Activated T-helper 1 cell treated with anti-CD3 and anti-CD28 coated beads, Interleukin-12 subunit alpha, Interleukin-12 subunit beta, Interleukin-2, Interleukin-4 antibody, amounts not matched to agents 30 ng/mL and 10 ng/mL and 1 ng/mL, durations not matched to agents 14 hours and 24 hours and 36 hours (primary cell): ENCODE measurements around the gene GFRA4. TPM values are rescaled to one million over a fixed set of nuclear protein-coding genes. Genes with fewer than 3 reads are reported as not detected.
A peak's percentile ranks its signal among the peaks of the same experiment; 100 is the strongest.

Experiments used
- DNase-seq: peaks from one replicate; pipeline ENCODE4 v3.0.0; 2021; ENCODE audit warnings: low spot score
- H3K27ac Mint-ChIP-seq: one replicate; pipeline ENCODE4 v1.8.0; 2021; ENCODE audit warnings: mild to moderate bottlenecking, mixed read lengths
- H3K27me3 Mint-ChIP-seq: one replicate; pipeline ENCODE4 v1.8.0; 2022; ENCODE audit warnings: mild to moderate bottlenecking, moderate library complexity, mixed read lengths; ENCODE audit not compliant: insufficient read depth
- H3K36me3 Mint-ChIP-seq: one replicate; pipeline ENCODE4 v1.8.0; 2021; ENCODE audit warnings: low read depth, mixed read lengths
- H3K4me1 Mint-ChIP-seq: one replicate; pipeline ENCODE4 v1.8.0; 2021; ENCODE audit warnings: low read depth, mixed read lengths
- H3K4me3 Mint-ChIP-seq: one replicate; pipeline ENCODE4 v1.8.0; 2021; ENCODE audit warnings: mild to moderate bottlenecking, moderate library complexity, mixed read lengths
- H3K9me3 Mint-ChIP-seq: one replicate; pipeline ENCODE4 v1.8.0; 2021; ENCODE audit warnings: mixed read lengths
- intact Hi-C: fragments of 100-400 bp; cut with micrococcal nuclease; formaldehyde crosslinking; loops from one replicate; pipeline ENCODE4 v1.15.1; 2024
- total RNA-seq: library from RNA; stranded (reverse); gene quantifications from 2 replicates; pipeline ENCODE4 v1.2.3, GENCODE V29; 2022

Gene GFRA4
- total RNA-seq, 1 donor from 2014 or later: not detected

DNA sequence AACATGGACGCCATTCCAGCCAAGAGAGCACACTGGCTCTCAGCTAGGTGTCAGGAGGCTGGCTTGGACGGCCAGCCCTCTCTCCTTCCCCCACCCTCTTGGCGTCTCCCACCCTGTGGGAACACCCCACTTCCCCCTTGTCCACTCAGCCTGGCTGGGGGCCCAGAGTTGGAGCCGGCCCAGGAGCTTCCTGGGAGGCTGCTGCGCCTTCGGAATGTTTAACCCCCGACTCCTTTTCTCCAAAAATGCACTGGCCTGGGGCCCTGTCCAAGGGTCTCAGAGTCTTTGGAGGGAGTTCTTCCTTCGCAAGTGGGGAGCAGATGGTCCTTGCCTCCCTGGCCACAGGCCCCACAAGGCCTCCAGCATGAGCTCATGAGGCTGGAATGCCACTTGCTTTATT, 14.5 kb upstream of the GFRA4 start:
- Mint-ChIP-seq H3K27me3 (peaks cover 54% of the 10 kb centered on the region), H3K4me3 (no peak overlapping the region)

DNA sequence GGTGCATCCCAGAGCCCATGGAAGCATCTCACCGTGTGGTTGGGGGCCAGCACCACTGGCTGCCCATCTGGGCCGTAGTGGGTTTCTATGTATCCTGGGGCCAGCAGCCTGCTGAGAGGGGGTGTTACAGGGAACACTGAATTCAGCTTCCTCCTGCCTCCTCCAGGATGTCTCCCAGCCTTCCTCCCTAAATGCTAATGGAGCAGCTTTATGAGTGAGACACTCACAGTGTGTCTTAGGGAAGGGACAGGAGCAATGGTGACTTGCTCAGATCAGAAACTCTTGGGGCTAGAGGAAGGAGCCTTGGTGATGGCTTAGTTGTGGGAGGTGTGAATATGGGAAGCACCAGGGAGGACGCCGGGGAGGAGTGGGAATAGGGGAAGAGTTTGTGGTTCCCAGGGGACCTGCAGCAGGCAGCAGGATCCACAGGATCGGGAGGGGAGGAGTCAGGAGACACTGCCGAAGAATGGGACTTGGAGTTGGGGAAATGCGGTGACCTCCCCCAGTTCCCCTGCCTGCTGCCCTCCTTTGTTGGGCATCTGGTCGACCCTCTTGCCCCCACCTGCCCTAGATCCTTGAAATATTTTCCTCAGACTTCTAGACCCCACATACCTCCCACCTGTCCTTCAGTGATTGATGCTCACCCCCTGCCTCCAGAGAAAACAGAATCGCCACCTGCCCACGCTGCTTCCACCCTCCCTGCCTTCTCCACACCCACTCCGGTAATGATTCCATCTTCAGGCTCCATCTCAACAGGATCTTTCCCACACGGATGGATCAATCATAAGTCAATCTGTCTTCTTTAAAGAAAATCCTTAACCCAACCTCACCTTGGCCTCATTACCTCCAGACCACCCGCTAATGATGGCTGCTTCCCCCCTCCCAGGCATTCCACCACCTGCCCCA, 12.0 kb upstream of the GFRA4 start:
- Mint-ChIP-seq H3K27ac (no peak overlapping the region), H3K36me3 (no peaks in the 10 kb centered on the region), H3K4me1 (peaks cover 5% of the 10 kb centered on the region), H3K9me3 (no peaks in the 10 kb centered on the region), H3K4me3 (no peak overlapping the region), H3K27me3 (peaks cover 51% of the 10 kb centered on the region)
- intact Hi-C loops: loop anchor here (5.0 kb wide), 2 partner anchors 72 to 412 kb away; no protein-coding TSS in a partner anchor
- no peak for DNase-seq

More for the DNA sequence above, 14.5 kb upstream of the GFRA4 start:
- Mint-ChIP-seq H3K36me3 (no peaks in the 10 kb centered on the region), H3K9me3 (no peaks in the 10 kb centered on the region), H3K27ac (no peak overlapping the region), H3K4me1 (peaks cover 5% of the 10 kb centered on the region)
- intact Hi-C loops: loop anchor here (5.0 kb wide), 2 partner anchors 70 to 410 kb away; no protein-coding TSS in a partner anchor
- no peak for DNase-seq

DNA sequence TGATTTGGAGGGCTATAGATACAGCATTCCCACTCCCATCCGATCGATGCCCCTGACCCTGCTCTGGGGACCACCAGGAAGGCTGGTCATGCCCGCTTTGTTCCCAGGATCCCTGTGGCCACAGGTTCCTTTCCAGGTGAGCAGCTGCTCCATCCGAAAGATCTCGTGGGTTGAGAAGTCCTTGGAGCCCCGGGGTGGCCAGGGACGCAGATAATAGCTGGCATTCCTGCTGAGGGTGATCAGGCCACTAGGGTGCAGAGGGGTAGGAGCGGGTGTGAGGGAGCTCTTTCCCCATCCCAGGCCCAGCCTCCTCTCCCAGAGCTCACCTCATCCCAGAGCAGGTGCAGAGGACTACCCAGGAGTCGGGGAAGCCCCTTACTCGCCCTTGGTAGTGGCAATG, 11.2 kb upstream of the GFRA4 start:
- Mint-ChIP-seq H3K4me3 (no peak overlapping the region), H3K36me3 (no peaks in the 10 kb centered on the region), H3K4me1 (peaks cover 5% of the 10 kb centered on the region), H3K27me3 (peaks cover 49% of the 10 kb centered on the region), H3K9me3 (no peaks in the 10 kb centered on the region), H3K27ac (no peak overlapping the region)
- DNase-seq: no peak
- intact Hi-C loops: no loop called here

DNA sequence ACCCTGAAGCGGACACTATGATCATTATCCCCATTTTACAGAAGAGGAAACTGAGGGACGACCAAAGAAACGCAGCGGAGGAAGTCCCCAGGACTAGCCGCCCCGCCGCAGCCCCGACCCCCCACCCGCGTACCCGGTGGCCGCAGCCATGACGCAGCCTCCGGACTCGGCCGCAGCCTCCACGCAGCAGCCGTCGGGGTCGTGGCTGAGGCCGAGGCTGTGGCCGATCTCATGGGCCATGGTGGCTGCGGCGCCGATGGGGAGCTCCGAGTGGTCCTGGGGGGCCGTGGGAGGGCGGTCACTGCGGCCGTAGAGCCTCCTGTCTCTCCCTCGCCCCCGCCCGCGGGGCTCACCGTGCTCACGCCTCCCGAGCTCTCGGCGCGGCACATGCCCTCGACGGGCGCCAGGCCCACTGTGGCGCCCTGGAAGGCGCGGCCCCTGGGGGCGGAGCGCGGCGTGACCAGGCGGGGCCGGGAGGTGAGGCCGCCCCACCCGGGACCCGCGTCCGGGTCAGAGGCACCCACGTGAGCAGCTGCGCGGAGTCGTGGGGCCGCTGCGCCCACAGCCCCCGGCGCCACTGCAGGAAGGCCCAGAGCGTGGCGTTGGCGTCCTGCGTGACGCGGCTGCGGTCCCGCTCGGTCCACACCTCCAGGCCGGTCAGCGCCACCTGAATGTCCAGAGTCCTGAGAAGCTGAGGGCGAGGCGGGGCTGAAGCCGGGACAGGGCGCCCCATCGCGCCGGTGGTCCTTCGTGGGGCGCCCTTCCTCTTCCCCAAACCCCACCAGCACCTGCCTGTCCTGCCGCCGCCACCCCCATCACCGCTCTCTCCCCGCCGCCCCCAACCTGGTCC, 10.2 kb upstream of the GFRA4 start:
- Mint-ChIP-seq H3K27ac (no peak overlapping the region), H3K36me3 (no peaks in the 10 kb centered on the region), H3K4me1 (peaks cover 5% of the 10 kb centered on the region), H3K27me3 (peaks cover 51% of the 10 kb centered on the region), H3K9me3 (no peaks in the 10 kb centered on the region), H3K4me3 (no peak overlapping the region)
- intact Hi-C loops: no loop called here
- DNase-seq: no peak

DNA sequence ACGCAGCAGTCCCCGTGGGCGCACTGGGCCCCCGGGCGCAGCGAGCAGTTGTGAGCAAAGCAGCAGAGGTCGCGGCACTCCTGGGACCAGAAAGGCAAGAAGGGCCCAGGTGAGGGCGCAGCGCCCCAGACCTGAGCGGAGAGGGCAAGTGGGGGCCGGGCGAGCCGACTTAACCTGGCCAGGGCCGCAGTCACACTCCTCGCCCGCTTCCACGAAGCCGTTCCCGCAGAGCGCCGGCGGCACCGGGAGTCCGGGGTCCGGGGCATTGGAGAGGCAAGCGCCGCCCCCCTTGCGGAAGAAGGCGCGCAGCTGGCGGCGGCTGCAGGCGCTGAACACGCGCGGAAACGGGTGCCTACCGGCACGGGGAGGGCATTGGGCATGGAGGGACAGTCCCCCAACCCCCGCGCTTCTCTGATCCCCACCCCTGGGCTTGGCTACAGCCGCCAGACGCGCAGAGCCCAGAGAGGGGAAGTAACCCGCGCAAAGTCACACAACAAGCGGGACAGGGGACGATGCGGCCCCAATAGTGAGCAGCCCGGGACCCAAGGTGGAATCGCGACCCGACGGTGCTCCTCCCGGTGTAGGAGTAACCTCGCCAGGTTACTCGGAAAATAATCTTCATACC, 9.5 kb upstream of the GFRA4 start:
- intact Hi-C loops: no loop called here

DNA sequence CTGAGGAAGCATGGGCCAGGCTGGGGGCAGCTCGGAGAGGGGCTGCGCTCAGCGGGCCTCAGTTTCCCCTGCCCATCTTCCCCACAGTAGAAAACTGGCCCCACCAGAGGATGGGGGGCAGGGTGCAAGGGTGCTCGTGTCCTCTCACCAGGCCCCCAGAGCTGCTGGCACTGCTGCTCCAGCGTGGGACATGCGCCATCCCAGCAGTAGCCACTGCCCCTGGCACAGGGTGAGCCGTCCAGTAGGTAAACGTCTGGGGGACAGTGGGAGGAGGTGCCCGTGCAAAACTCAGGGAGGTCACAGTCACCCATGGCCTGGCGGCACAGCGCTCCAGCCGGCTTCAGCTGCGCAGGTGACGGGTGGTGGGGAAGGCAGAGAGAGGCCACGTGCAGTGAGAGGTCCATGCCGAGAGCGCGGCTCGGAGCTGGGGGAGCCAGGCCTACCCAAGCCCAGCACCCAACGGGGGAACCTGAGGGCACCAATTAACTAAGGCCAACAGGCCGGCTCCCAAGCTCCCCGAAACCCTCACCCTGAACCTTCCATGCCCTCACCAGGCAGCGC, 8.9 kb upstream of the GFRA4 start:
- Mint-ChIP-seq H3K27me3 (peaks cover 57% of the 10 kb centered on the region), H3K4me3 (no peak overlapping the region), H3K27ac (no peak overlapping the region), H3K4me1 (peaks cover 10% of the 10 kb centered on the region), H3K9me3 (no peaks in the 10 kb centered on the region), H3K36me3 (peaks cover 2% of the 10 kb centered on the region)
- intact Hi-C loops: no loop called here
- no peak for DNase-seq

More for the DNA sequence above, 9.5 kb upstream of the GFRA4 start:
- peaks cover 5% of the 10 kb centered on the region for H3K4me1 Mint-ChIP-seq
- no peak overlapping the region for H3K4me3 Mint-ChIP-seq
- no peak for DNase-seq
- no peak overlapping the region for H3K27ac Mint-ChIP-seq
- no peaks in the 10 kb centered on the region for H3K36me3 Mint-ChIP-seq
- no peaks in the 10 kb centered on the region for H3K9me3 Mint-ChIP-seq
- H3K27me3 Mint-ChIP-seq: peaks cover 55% of the 10 kb centered on the region

DNA sequence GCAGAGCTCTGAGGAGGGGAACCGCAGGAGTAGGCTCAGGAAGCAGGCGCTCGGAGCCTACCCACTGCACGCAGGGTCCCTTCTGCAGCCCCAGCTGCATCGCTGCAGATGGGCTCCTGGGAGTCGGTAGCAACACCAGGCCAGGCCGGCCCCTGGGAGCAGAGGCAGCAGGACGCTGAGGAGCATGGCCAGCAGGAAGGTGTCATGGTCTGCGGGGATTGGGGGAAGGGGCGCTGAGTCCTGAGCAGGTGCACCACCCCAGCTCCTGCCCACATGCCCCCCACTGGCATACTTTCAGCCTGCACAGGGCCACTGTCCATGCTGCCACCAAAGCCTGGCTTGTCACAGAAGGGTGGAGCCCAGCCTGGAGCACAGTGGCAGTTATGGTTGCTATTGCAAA, 7.7 kb upstream of the GFRA4 start:
- intact Hi-C loops: no loop called here
- Mint-ChIP-seq H3K9me3 (no peaks in the 10 kb centered on the region), H3K27me3 (peaks cover 58% of the 10 kb centered on the region), H3K27ac (no peak overlapping the region), H3K4me1 (peaks cover 14% of the 10 kb centered on the region), H3K36me3 (peaks cover 4% of the 10 kb centered on the region), H3K4me3 (no peak overlapping the region)
- DNase-seq: no peak

DNA sequence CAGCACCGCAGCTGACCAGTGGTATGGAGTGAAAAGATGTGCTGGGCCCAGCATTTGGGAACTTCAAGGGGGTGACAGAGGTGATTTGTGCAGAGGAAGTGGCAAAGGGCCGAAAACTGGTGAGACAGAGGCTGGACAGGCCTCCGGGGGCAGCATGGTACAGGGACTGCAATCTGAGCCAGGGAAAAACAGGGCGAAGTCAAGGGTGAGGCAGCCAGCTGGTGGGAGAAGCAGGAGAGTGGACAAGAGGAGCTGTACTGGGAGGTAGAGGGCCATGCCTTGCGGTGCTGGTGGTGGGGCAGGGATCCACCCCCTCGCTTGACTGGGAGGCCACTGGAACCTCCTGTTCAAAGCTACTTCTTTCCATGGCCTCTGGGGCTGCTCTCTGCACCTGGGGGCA, 7.3 kb upstream of the GFRA4 start:
- no peak overlapping the region for H3K27ac Mint-ChIP-seq
- intact Hi-C loops: no loop called here
- no peak for DNase-seq
- peaks cover 57% of the 10 kb centered on the region for H3K27me3 Mint-ChIP-seq
- peaks cover 18% of the 10 kb centered on the region for H3K4me1 Mint-ChIP-seq
- no peaks in the 10 kb centered on the region for H3K9me3 Mint-ChIP-seq
- peaks cover 4% of the 10 kb centered on the region for H3K36me3 Mint-ChIP-seq
- no peak overlapping the region for H3K4me3 Mint-ChIP-seq

DNA sequence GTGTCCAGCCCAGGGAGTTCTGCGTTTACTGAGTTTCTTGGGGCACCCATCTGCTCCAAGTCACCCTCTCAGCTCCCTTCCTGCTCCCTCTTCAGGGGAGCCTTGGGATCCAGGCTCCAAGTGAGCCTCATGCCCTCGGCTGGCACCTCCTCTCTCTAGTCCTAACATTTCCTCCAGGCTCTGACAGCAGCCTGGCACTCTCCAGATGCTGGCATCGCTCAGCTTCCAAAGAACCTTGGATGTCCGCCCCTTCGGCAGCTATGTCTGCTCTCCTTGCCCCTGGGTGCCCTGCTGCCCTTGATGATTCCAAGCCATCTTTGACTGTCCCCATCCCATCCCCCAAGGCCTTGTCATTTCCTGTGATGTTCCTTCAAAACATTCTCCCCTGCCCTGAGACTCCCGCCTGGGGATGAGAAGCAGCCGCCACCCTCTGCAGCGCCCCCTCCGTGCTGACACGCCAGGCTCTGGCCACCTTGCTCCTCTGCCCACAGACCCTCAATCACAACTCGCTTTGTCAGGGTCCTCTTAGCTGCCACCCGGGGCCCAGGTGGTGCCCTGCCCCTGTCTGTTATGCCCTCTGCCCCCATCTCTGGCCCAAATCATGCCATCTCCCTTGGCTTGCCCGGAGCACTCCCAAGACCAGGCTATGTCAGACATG, 6.6 kb upstream of the GFRA4 start:
- Mint-ChIP-seq H3K27ac (no peak overlapping the region), H3K36me3 (peaks cover 4% of the 10 kb centered on the region), H3K4me1 (peaks cover 25% of the 10 kb centered on the region), H3K27me3 (peaks cover 54% of the 10 kb centered on the region), H3K4me3 (no peak overlapping the region), H3K9me3 (no peaks in the 10 kb centered on the region)
- intact Hi-C loops: no loop called here
- no peak for DNase-seq

DNA sequence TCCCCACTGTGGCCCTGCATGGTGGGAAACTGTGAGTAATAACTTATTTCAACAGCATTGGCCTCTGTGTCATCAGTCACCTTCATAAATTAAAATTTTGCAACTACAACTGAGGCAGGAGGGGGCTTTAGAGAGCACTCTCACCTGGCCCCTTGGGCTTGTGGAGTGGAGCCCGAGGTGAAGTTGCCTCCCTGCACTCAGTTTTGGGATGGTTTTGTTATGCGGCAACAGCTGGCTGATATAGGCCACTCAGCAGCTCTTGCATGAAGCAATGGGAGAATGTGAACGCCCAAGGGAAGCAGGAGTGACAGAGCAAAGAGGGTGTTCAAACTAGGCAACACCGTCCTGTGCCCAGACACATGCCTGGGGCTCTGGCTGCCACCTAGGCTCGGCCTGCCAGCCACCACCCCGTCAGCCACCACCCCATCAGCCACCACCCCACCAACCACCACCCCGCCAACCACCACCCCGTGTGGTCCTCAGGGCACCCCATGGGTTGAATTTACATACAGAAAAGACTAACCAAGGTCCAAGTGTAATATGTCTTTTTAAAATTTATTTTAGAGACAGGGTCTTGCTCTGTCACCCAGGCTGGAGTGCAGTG, 4.3 kb upstream of the GFRA4 start:
- Mint-ChIP-seq H3K36me3 (peaks cover 4% of the 10 kb centered on the region), H3K27ac (no peak overlapping the region), H3K4me1 (peaks cover 26% of the 10 kb centered on the region), H3K27me3 (peaks cover 63% of the 10 kb centered on the region), H3K4me3 (peak overlapping the region; percentile 45), H3K9me3 (no peaks in the 10 kb centered on the region)
- intact Hi-C loops: no loop called here
- no peak for DNase-seq

DNA sequence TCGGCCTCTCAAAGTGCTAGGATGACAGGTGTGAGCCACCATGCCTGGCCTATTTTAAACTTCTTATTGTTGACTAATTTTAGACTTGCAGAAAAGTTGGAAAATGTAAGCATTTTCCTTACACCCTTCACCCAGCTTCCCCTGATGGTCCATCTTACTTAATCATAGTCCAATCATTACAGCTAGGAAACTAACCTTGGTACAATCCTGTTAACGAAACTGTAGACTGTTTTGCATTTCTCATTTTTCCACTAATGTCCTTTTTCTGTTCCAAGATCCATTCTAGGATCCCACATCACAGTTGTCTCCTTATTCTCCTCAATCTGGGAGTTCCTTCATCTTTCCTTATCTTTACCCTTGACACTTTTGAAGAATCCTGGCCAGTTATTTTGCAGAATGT, 659 bp upstream of the GFRA4 start:
- peaks cover 4% of the 10 kb centered on the region for H3K36me3 Mint-ChIP-seq
- peaks cover 35% of the 10 kb centered on the region for H3K4me1 Mint-ChIP-seq

More for the DNA sequence above, 659 bp upstream of the GFRA4 start:
- DNase-seq: no peak
- Mint-ChIP-seq H3K27me3 (peaks cover 65% of the 10 kb centered on the region), H3K9me3 (no peaks in the 10 kb centered on the region), H3K27ac (no peak overlapping the region), H3K4me3 (no peak overlapping the region)
- intact Hi-C loops: no loop called here
